OCI-LY1 (cell line): Measurements from ENCODE around the gene THOC7.

Source experiments
- H2AFZ ChIP-seq: fragments of 200-600 bp; sonication (generic), shearing (Covaris generic); 2 replicates; pipeline ENCODE4 v1.6.0; 2014; ENCODE audit warnings: antibody characterized with exemption, mild to moderate bottlenecking, low read length
- H3F3A ChIP-seq: fragments of 200-600 bp; sonication (generic), shearing (Covaris generic); 2 replicates; pipeline ENCODE4 v1.6.0; 2014; ENCODE audit warnings: mild to moderate bottlenecking, antibody characterized with exemption, low read length, moderate library complexity; ENCODE audit not compliant: insufficient read depth
- H3K27ac ChIP-seq: fragments of 200-600 bp; sonication (generic); 2 replicates; pipeline ENCODE4 v1.5.1; 2014; ENCODE audit warnings: low read length, mixed run types, mild to moderate bottlenecking, low read depth; ENCODE audit not compliant: poor library complexity, severe bottlenecking
- H3K27me3 ChIP-seq: fragments of 200-600 bp; sonication (generic); 2 replicates; pipeline ENCODE4 v1.6.0; 2014; ENCODE audit warnings: antibody characterized with exemption, mild to moderate bottlenecking, low read length, moderate library complexity; ENCODE audit not compliant: insufficient read depth
- H3K36me3 ChIP-seq: fragments of 200-600 bp; sonication (generic); 2 replicates; pipeline ENCODE4 v1.6.1; 2014; ENCODE audit warnings: mild to moderate bottlenecking, antibody characterized with exemption, low read length, moderate library complexity, mixed read lengths; ENCODE audit not compliant: insufficient read depth
- H3K4me1 ChIP-seq: fragments of 200-600 bp; sonication (generic); 2 replicates; pipeline ENCODE4 v1.5.1; 2014; ENCODE audit warnings: mild to moderate bottlenecking, low read length, moderate library complexity; ENCODE audit not compliant: insufficient read depth, severe bottlenecking
- H3K4me2 ChIP-seq: fragments of 200-600 bp; sonication (generic), shearing (Covaris generic); 2 replicates; pipeline ENCODE4 v1.6.1; 2014; ENCODE audit warnings: low read length
- H3K4me3 ChIP-seq: fragments of 200-600 bp; sonication (generic); 2 replicates; pipeline ENCODE4 v1.5.1; 2014; ENCODE audit warnings: low read length, low read depth, mild to moderate bottlenecking, mixed read lengths; ENCODE audit not compliant: poor library complexity, severe bottlenecking
- H3K79me2 ChIP-seq: fragments of 200-600 bp; shearing (Covaris generic); 2 replicates; pipeline ENCODE4 v1.6.1; 2016; ENCODE audit warnings: mixed run types, low read length, mixed read lengths; ENCODE audit not compliant: insufficient read depth
- H3K9ac ChIP-seq: fragments of 200-600 bp; sonication (generic), shearing (Covaris generic); 2 replicates; pipeline ENCODE4 v1.6.1; 2014; ENCODE audit warnings: mild to moderate bottlenecking, low read length, mixed read lengths
- H3K9me2 ChIP-seq: fragments of 200-600 bp; sonication (generic), shearing (Covaris generic); 2 replicates; pipeline ENCODE4 v1.6.1; 2014; ENCODE audit warnings: low read depth, mild to moderate bottlenecking, low read length, mixed read lengths
- H3K9me3 ChIP-seq: fragments of 200-600 bp; shearing (Covaris generic); 2 replicates; pipeline ENCODE4 v1.6.1; 2014; ENCODE audit warnings: low read length, mixed read lengths
- H4K20me1 ChIP-seq: fragments of 200-600 bp; sonication (generic), shearing (Covaris generic); 2 replicates; pipeline ENCODE4 v1.6.0; 2016; ENCODE audit warnings: mild to moderate bottlenecking, low read length; ENCODE audit not compliant: insufficient read depth
- EZH2 ChIP-seq: fragments of 200-600 bp; sonication (generic), shearing (Covaris generic); IDR thresholded peaks from 2 replicates; pipeline ENCODE4 v1.8.0; 2017; ENCODE audit warnings: borderline replicate concordance, mixed run types, mild to moderate bottlenecking, antibody characterized with exemption, low read length, moderate library complexity, mixed read lengths
- TF ChIP-seq, protein P1 (sequence below): fragments of 200-600 bp; sonication (generic), shearing (Covaris generic); IDR thresholded peaks from 2 replicates; pipeline ENCODE4 v1.5.1; 2017; ENCODE audit warnings: mild to moderate bottlenecking, antibody characterized with exemption, low read length, moderate library complexity, mixed read lengths

The THOC7 gene

DNA sequence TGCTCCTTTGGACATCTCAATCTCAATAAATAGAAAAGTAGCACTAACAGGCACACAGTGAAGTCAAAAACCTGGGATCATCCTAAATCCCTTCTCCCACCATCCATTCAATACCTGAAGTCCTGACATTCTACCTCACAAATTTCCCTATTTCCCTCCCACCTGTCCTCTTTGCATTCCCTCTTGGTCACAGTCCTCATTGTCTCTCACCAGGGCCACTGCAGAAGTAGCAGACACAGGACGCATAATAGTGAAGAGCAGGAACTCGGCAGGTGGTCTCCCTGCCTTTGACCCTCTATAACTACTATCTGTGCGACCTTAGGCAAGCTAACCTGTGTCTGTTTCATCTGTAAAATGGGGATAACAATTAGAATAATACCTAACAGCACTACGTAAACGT is 2.3 kb downstream of the THOC7 start:
- Histone ChIP-seq H2AFZ (no peak overlapping the region), H3K36me3 (peaks cover 7% of the 10 kb centered on the region; the same call in 1 of the 2 replicates), H3K9ac (no peak overlapping the region; the same call in 1 of the 2 replicates), H3K4me1 (peaks cover 30% of the 10 kb centered on the region), H4K20me1 (no peaks in the 10 kb centered on the region), H3K27me3 (no peaks in the 10 kb centered on the region), H3F3A (no peaks in the 10 kb centered on the region), H3K4me3 (peak overlapping the region; percentile 91), H3K79me2 (peaks cover 83% of the 10 kb centered on the region), H3K9me2 (no peaks in the 10 kb centered on the region), H3K9me3 (no peaks in the 10 kb centered on the region), H3K27ac (no peak overlapping the region), H3K4me2 (peak overlapping the region; percentile 90; the same call in 1 of the 2 replicates)
- TF ChIP-seq EZH2: no peak
- TF ChIP-seq, protein P1, sequence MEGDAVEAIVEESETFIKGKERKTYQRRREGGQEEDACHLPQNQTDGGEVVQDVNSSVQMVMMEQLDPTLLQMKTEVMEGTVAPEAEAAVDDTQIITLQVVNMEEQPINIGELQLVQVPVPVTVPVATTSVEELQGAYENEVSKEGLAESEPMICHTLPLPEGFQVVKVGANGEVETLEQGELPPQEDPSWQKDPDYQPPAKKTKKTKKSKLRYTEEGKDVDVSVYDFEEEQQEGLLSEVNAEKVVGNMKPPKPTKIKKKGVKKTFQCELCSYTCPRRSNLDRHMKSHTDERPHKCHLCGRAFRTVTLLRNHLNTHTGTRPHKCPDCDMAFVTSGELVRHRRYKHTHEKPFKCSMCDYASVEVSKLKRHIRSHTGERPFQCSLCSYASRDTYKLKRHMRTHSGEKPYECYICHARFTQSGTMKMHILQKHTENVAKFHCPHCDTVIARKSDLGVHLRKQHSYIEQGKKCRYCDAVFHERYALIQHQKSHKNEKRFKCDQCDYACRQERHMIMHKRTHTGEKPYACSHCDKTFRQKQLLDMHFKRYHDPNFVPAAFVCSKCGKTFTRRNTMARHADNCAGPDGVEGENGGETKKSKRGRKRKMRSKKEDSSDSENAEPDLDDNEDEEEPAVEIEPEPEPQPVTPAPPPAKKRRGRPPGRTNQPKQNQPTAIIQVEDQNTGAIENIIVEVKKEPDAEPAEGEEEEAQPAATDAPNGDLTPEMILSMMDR: no peak

GRCh38 chr3:63860776-63861175 is 2.8 kb downstream of the THOC7 start:
- H2AFZ ChIP-seq: no peak overlapping the region
- no peaks in the 10 kb centered on the region for H3K9me2 ChIP-seq
- H3K36me3 ChIP-seq: peaks cover 7% of the 10 kb centered on the region; the same call in 1 of the 2 replicates
- H3K9ac ChIP-seq: no peak overlapping the region
- no peak overlapping the region for H3K27ac ChIP-seq
- peaks cover 25% of the 10 kb centered on the region for H3K4me1 ChIP-seq
- TF ChIP-seq, protein P1: no peak
- TF ChIP-seq EZH2: no peak
- H3K4me2 ChIP-seq: no peak overlapping the region
- H3K27me3 ChIP-seq: no peaks in the 10 kb centered on the region
- no peak overlapping the region for H3K4me3 ChIP-seq
- no peaks in the 10 kb centered on the region for H3K9me3 ChIP-seq
- H3F3A ChIP-seq: no peaks in the 10 kb centered on the region
- no peaks in the 10 kb centered on the region for H4K20me1 ChIP-seq
- peaks cover 83% of the 10 kb centered on the region for H3K79me2 ChIP-seq

DNA sequence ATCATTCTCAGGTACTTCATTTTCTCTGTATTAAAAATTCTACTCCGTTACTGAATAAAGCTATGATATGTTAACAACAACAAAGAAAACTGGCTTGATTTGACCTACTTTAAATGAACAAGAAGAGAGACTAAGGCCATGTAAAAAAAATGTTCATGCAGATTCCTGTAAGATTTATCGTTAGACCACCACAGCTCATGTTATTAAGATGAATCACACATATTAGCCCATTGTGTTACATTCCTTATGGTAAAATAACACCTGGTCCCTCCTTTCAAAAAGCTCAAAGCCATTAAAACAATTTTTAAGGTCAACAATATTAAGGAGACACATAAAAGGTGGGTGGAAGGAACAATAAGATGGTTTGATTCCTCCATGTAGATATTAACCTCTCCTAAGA is 6.3 kb downstream of the THOC7 start:
- H3K27ac ChIP-seq: no peak overlapping the region

More for the DNA sequence above, 6.3 kb downstream of the THOC7 start:
- Histone ChIP-seq H3K9me2 (no peaks in the 10 kb centered on the region), H3K36me3 (peaks cover 12% of the 10 kb centered on the region), H2AFZ (no peak overlapping the region), H3K79me2 (peaks cover 80% of the 10 kb centered on the region), H3K9me3 (no peaks in the 10 kb centered on the region), H3K27me3 (no peaks in the 10 kb centered on the region), H4K20me1 (no peaks in the 10 kb centered on the region), H3F3A (no peaks in the 10 kb centered on the region), H3K4me3 (no peak overlapping the region), H3K4me2 (no peak overlapping the region), H3K9ac (no peak overlapping the region), H3K4me1 (peaks cover 12% of the 10 kb centered on the region)
- TF ChIP-seq EZH2: no peak
- TF ChIP-seq, protein P1: no peak
